HUES64 (cell line): Measurements from ENCODE around the gene RHOG.
"Not testable (repeated sequence)": the region's sequence is repeated elsewhere in the genome, so short reads cannot be mapped to it uniquely, and the experiment has no call there.

Experiments used
- H3K27ac ChIP-seq: 2 replicates; pipeline ENCODE4 v1.7.0; 2013; ENCODE audit warnings: low read depth, low read length, inconsistent platforms
- H3K27me3 ChIP-seq: 2 replicates; pipeline ENCODE4 v1.6.1; 2013; ENCODE audit warnings: mild to moderate bottlenecking, low read length; ENCODE audit not compliant: insufficient read depth
- H3K36me3 ChIP-seq: 2 replicates; pipeline ENCODE4 v1.6.1; 2013; ENCODE audit warnings: mild to moderate bottlenecking, low read length; ENCODE audit not compliant: insufficient read depth
- H3K4me1 ChIP-seq: 2 replicates; pipeline ENCODE4 v1.6.1; 2013; ENCODE audit warnings: mild to moderate bottlenecking, low read length, moderate library complexity; ENCODE audit not compliant: insufficient read depth
- H3K4me3 ChIP-seq: 2 replicates; pipeline ENCODE4 v1.5.1; 2013; ENCODE audit warnings: mild to moderate bottlenecking, low read length, moderate library complexity
- H3K9ac ChIP-seq: 2 replicates; pipeline ENCODE4 v1.6.1; 2013; ENCODE audit warnings: mild to moderate bottlenecking, low read depth, low read length
- H3K9me3 ChIP-seq: 2 replicates; pipeline ENCODE4 v1.6.1; 2013; ENCODE audit warnings: low read depth, low read length; ENCODE audit not compliant: insufficient read depth
- WGBS: fragments of 150-250, 120-280 bp; methylation state at CpG from one replicate; pipeline ENCODE4 v1.1.7; 2013; ENCODE audit warnings: missing lambda C conversion rate; 5-methylcytosine and 5-hydroxymethylcytosine counted together

RHOG gene

GRCh38 chr11:3876613-3877012 is 35.9 kb upstream of the RHOG start:
- WGBS = 87% methylated on average over 3 of the region's 3 CpGs
- no peak overlapping the region for H3K9ac ChIP-seq
- H3K9me3 ChIP-seq = no peaks in the 10 kb centered on the region
- H3K4me3 ChIP-seq = no peak overlapping the region
- H3K27ac ChIP-seq = no peak overlapping the region
- peaks cover 18% of the 10 kb centered on the region for H3K4me1 ChIP-seq
- H3K27me3 ChIP-seq = no peaks in the 10 kb centered on the region
- no peaks in the 10 kb centered on the region for H3K36me3 ChIP-seq

DNA sequence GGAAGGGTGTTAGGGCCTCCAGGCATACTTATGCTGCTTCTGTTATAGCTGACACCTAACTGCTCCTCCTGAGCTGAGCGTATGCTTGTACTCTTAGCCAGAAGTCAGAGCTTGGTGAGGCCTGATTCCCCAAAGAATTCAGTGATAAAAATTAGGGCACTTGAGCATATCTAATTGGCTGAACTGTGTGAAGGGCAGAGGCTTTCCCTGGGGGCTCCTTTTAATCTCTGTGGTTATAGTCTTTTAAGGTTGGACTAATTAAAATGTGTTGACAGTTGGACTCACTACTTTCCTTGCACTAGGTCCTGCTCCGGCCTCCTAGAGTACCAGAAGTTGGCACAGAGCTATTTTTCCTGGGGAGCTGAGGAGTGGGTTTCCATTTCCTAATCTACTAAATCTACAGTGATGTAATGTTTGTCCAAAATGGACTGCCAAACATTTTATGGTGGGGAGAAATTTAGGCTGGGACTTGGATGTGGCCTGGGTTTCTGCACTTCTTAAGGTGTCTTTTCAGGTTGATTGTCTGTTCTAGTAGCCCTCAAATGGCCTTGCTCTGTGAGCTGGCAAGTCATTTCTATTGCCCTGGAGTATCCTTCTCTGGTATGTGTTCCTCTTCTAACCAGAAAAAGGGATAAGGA is 33.1 kb upstream of the RHOG start:
- peaks cover 18% of the 10 kb centered on the region for H3K4me1 ChIP-seq
- WGBS = 96% methylated on average over 2 of the region's 2 CpGs
- H3K27ac ChIP-seq = no peak overlapping the region
- H3K9me3 ChIP-seq = no peaks in the 10 kb centered on the region
- no peaks in the 10 kb centered on the region for H3K27me3 ChIP-seq
- no peaks in the 10 kb centered on the region for H3K36me3 ChIP-seq
- no peak overlapping the region for H3K9ac ChIP-seq
- H3K4me3 ChIP-seq = no peak overlapping the region

GRCh38 chr11:3867209-3868091 is 26.7 kb upstream of the RHOG start:
- no peaks in the 10 kb centered on the region; the same call in 1 of the 2 replicates for H3K4me1 ChIP-seq
- H3K27me3 ChIP-seq = no peaks in the 10 kb centered on the region
- H3K4me3 ChIP-seq = no peak overlapping the region
- H3K9ac ChIP-seq = no peak overlapping the region
- 86% methylated on average over 6 of the region's 6 CpGs for WGBS
- no peaks in the 10 kb centered on the region for H3K9me3 ChIP-seq
- no peak overlapping the region for H3K27ac ChIP-seq
- H3K36me3 ChIP-seq = no peaks in the 10 kb centered on the region

DNA sequence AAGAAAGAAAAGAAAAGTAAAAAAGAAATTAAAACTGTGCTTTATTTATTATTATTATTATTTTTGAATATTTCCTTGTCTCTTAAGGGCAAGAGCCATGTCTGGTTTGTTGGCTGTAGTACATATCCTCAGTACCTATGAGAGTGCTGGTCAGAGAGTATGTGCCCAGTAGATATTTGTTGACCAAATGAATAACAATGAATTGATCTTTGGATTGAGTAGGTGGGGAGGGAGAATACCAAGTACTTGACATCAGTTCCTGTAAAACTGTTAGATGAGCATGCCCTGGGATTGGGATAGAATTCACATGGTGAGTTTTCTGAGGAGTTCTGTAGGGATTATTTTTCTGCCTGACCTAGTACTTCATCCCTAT is 26.1 kb upstream of the RHOG start:
- Histone ChIP-seq H3K36me3 (no peaks in the 10 kb centered on the region), H3K27ac (no peak overlapping the region), H3K4me1 (peaks cover 5% of the 10 kb centered on the region), H3K9ac (no peak overlapping the region), H3K9me3 (no peaks in the 10 kb centered on the region), H3K4me3 (no peak overlapping the region), H3K27me3 (no peaks in the 10 kb centered on the region)

GRCh38 chr11:3866206-3866605 is 25.4 kb upstream of the RHOG start:
- Histone ChIP-seq H3K27ac (no peak overlapping the region), H3K9me3 (no peaks in the 10 kb centered on the region), H3K4me1 (peaks cover 9% of the 10 kb centered on the region), H3K4me3 (no peak overlapping the region), H3K36me3 (no peaks in the 10 kb centered on the region), H3K27me3 (no peaks in the 10 kb centered on the region), H3K9ac (no peak overlapping the region)
- 87% methylated on average over 5 of the region's 5 CpGs for WGBS

DNA sequence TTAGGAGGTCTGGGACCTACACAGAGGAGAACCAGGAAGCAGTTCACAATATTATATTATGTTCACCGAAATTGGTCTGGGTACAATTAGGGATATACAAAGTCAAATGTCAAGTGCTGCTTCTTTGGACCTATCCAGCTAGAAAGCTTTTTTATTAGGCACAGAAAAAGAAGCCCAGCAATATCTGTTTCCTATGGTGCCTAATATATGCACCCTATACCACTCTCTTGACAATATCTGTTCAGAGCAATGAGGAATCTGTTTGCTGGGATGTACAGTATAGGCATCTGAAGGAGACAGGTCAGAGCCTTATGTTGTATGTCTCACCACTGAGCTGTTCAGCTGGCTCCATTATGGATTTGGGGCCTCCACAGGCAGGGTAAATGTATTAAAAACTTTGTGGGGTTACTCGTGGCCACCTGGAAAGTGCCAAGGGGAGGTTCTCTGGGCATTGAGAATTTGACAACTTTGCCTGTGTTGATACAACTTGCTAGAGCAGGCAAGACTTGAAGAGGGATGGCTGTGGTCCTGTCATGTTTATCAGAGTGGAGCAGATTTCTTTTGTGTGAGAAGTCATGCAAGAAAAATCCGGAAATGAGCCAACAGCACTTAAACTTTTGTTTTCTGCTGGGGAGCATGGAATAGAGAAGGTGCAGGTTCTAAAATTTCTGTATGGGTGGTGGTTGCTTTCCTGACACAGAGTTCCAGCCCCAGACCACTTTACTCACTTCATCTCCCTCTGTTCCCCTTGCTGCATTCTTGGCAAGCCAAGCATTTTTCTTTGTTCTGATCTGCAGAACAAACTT is 24.8 kb upstream of the RHOG start:
- Histone ChIP-seq H3K9me3 (no peaks in the 10 kb centered on the region), H3K27ac (no peak overlapping the region), H3K27me3 (no peaks in the 10 kb centered on the region), H3K4me1 (peaks cover 10% of the 10 kb centered on the region), H3K36me3 (no peaks in the 10 kb centered on the region), H3K4me3 (no peak overlapping the region), H3K9ac (no peak overlapping the region)
- 85% methylated on average over 3 of the region's 3 CpGs for WGBS

- 8% methylated on average over 1 of the region's 1 CpG for WGBS
- peaks cover 12% of the 10 kb centered on the region for H3K27me3 ChIP-seq
- H3K9me3 ChIP-seq = no peaks in the 10 kb centered on the region
- peaks cover 27% of the 10 kb centered on the region for H3K4me1 ChIP-seq
- H3K9ac ChIP-seq = no peak overlapping the region
- no peaks in the 10 kb centered on the region for H3K36me3 ChIP-seq
- no peak overlapping the region for H3K4me3 ChIP-seq
- H3K27ac ChIP-seq = no peak overlapping the region
These were observed 20.9 kb upstream of the RHOG start for GRCh38 chr11:3861683-3862082.

- H3K27ac ChIP-seq, H3K36me3 ChIP-seq, H3K4me3 ChIP-seq, H3K9me3 ChIP-seq, H3K9ac ChIP-seq: not testable (repeated sequence)
- Histone ChIP-seq H3K27me3 (peaks cover 20% of the 10 kb centered on the region), H3K4me1 (peaks cover 31% of the 10 kb centered on the region)
- WGBS = 91% methylated on average over 4 of the region's 4 CpGs
These were observed 20.2 kb upstream of the RHOG start for GRCh38 chr11:3860898-3861393.

DNA sequence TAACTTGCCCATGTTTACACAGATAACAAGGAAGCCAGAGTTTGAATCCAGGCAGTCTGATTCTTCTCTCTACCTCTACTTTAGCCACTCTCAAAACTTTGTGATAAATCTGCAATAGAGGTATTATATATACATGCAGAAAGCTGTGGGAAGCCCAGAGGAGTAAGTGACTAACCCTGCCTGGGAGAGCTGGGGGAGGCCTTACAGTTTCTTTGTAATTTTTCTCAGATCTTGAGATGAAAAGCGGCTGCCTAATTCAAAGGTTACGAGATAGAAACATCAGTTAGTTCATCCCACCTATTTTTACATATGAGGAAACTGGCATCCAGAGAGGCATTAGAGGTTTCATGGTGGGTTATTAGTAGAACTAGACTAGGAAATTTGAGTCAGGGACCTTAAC is 19.6 kb upstream of the RHOG start:
- H3K27ac ChIP-seq = no peak overlapping the region
- H3K4me1 ChIP-seq = peaks cover 31% of the 10 kb centered on the region
- peaks cover 23% of the 10 kb centered on the region for H3K27me3 ChIP-seq
- no peaks in the 10 kb centered on the region for H3K9me3 ChIP-seq
- WGBS = no CpG with 5 or more reads among the region's 2 CpGs
- no peaks in the 10 kb centered on the region for H3K36me3 ChIP-seq
- H3K9ac ChIP-seq = no peak overlapping the region
- H3K4me3 ChIP-seq = no peak overlapping the region

DNA sequence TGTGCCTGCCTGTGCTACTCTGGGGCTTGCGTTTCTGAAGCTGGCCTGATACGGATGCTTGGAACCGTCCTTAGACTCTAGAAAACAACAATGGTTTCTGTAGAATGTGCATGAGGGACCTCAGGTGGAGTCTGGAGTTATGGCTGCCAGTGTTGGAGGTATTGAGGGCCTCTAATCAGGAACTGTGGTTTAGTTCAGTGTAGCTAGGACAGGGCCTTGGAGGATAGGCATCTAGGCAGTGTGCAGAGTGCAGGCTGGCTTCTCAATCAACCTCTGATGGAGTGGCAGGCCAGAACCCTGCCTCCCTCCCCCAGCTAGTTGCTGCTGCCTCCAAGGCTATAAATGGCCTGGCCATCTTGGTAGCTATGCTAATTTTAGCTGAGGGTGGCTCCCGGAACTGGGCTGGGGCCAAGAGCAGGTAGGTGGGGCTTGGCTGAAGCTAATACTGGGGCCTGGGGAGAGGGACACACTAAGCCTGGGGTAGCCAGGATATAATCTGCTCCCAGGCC is 18.7 kb upstream of the RHOG start:
- Histone ChIP-seq H3K27me3 (peaks cover 23% of the 10 kb centered on the region), H3K27ac (no peak overlapping the region), H3K9me3 (no peaks in the 10 kb centered on the region), H3K4me1 (peaks cover 35% of the 10 kb centered on the region), H3K36me3 (no peaks in the 10 kb centered on the region), H3K4me3 (no peak overlapping the region), H3K9ac (no peak overlapping the region)
- 75% methylated on average over 4 of the region's 4 CpGs for WGBS

GRCh38 chr11:3857628-3858027 is 16.9 kb upstream of the RHOG start:
- no peaks in the 10 kb centered on the region for H3K36me3 ChIP-seq
- no peak overlapping the region for H3K27ac ChIP-seq
- peaks cover 41% of the 10 kb centered on the region for H3K4me1 ChIP-seq
- peaks cover 23% of the 10 kb centered on the region for H3K27me3 ChIP-seq
- H3K9me3 ChIP-seq = no peaks in the 10 kb centered on the region
- H3K9ac ChIP-seq = no peak overlapping the region
- H3K4me3 ChIP-seq = no peak overlapping the region
